GM12873 (cell line): ENCODE data around the gene TSPEAR.
"Not testable (repeated sequence)": the region's sequence is repeated elsewhere in the genome, so short reads cannot be mapped to it uniquely, and the experiment has no call there.

Experiments used
- CTCF ChIP-seq: IDR thresholded peaks from 2 replicates; pipeline ENCODE4 v1.5.1; 2012; ENCODE audit warnings: low read depth, mild to moderate bottlenecking, moderate library complexity, low read length, control low read depth; ENCODE audit not compliant: insufficient read depth; ENCODE audit errors: missing control alignments

The TSPEAR gene

DNA sequence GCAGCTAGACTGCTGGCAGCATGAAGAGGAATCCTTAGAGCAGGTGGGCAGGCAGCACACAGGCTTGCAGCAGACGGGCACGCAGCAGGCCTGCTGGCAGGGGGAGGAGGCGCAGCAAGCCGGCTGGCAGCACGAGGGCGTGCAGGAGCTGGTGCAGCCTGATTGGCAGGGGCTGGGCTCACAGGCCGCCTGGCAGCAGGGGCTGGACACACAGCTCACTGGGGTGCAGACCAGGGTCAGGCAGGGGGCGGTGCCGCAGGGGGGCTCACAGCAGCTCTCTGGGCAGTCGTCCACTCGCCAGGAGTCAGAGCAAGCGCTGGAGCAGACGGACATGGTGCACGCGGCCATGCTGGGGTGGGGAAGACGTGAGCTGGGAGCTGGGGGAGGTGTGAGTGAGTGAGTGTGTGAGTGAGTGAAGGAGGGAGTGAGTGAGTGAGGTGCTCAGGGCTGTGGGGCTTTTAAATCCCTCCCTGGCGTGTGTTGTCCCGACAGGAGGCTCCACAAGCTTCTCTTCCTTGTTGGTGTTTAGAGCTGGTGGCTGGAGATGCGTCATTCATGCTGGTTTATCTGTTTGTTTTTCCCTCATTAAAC, 131.0 kb downstream of the TSPEAR start, which contains the start of gene KRTAP10-5:
TSS of gene KRTAP10-5 (minus strand) at position 374 of the 591 bp plus-strand sequence. CDS start at position 348, 26 bp downstream.
- TF ChIP-seq CTCF: not testable (repeated sequence)

DNA sequence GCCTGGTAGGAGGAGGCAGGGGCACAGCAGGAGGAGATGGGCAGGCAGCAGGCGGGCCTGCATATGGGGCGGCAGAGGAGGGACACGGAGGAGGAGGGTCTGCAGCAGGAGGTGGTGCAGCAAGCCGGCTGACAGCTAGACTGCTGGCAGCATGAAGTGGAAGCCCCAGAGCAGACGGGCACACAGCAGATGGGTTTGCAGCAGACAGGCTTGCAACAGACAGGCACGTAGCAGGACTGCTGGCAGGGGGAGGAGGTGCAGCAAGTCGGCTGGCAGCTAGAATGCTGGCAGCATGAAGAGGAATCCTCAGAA, 131.6 kb downstream of the TSPEAR start:
- TF ChIP-seq CTCF: no peak

DNA sequence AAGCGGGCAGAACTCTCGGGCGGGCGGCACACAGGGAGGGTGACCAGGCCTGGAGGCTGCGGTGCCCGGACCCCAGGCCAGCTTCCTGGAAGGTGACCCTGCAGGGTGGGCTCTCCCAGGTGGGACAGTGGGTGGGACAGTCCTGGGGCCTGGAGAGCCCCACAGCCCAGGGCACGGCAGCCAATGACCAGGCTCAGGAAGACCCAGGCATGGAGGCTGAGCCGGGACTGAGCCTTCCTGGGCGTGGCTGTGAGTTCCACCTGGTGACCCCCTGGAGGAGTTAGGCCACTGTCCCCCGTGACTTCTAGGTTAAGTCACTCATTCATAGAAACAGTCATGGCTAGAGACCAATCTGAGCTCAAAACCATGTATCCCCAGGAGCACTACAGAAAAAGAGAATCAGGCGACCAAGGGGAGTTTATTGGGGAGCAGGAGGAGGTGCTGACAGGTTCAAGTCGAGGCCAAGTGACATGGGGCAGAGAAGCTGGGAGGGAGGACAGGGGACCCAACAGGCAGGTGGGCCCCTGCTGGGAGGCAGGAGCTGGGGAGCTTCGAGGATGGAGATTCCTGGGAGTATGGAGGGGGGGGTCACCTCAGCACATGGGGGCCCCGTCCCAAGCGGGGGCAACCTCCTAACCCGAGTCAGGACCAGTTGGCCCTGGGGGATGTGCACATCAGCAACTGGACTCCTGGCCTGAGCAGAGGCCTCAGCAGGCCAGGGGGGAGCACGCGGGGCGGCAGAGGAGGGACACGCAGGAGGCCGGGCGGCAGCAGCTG, 132.1 kb downstream of the TSPEAR start:
- no peak for TF ChIP-seq CTCF

- no peak for TF ChIP-seq CTCF
Measured at GRCh38 chr21:44578371-44579055, 132.9 kb downstream of the TSPEAR start.

GRCh38 chr21:44576025-44576420, 135.3 kb downstream of the TSPEAR start:
- no peak for TF ChIP-seq CTCF

DNA sequence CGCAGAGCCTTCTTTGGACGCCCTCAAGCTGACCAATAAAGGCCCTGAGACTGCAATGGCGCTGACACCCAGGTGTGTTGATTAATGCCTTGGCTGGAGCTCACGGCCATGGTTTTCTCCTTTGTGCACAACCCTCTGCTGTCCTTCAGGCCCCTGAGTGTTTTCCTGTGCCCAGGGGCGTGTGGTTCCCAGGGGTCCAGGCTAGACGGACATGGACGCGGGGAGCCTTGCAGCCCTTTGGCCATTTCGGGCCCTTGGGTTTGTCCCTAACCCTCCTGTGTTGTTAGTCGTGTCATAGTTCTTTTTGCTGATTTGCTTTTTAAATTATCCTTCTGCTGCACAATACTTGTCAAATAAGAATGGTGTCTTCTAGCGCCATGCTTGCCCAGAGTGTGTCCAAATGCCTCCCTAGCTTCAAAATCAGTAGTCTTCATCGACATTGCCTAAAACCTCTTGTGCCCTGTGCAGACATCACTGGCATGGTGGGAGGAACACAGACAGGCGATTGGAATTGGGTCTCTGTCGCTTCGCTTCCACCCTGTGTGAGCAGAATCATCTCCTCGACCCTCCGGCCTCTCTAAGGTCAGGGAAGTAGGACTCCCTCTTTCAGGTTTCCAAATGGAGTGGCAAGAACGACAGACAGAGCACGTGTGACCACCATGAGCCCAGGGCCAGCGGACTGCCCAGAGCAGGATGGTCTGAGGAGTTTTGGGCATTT, 135.9 kb downstream of the TSPEAR start:
- TF ChIP-seq CTCF: no peak
